ENCODE results near the gene SH2D4B. TPM values are rescaled to one million over a fixed set of nuclear protein-coding genes. Genes with fewer than 3 reads are reported as not detected.

The SH2D4B gene
- total RNA-seq, 3 donors from 2014 or later, result 0.13 to 0.22 (median 0.20) TPM

GRCh38 chr10:80569131-80569895 is 31.6 kb downstream of the SH2D4B start:
- Mint-ChIP-seq H3K27me3 (ENCODE audit: low read depth) (peaks cover 7% of the 10 kb centered on the region), H3K9me3 (no peaks in the 10 kb centered on the region), H3K4me3 (no peak overlapping the region), H3K36me3 (ENCODE audit: insufficient read depth) (peaks cover 2% of the 10 kb centered on the region), H3K4me1 (ENCODE audit: low read depth) (no peaks in the 10 kb centered on the region)
- ATAC-seq, result no peak
- DNase-seq, result no peak

- Mint-ChIP-seq H3K4me1 (ENCODE audit: low read depth) (no peaks in the 10 kb centered on the region), H3K27me3 (ENCODE audit: low read depth) (peaks cover 3% of the 10 kb centered on the region), H3K36me3 (ENCODE audit: insufficient read depth) (peaks cover 2% of the 10 kb centered on the region), H3K4me3 (no peak overlapping the region), H3K9me3 (no peaks in the 10 kb centered on the region)
- no peak for ATAC-seq
- no peak for DNase-seq
Observed at GRCh38 chr10:80571352-80571751, 33.6 kb downstream of the SH2D4B start.

GRCh38 chr10:80579181-80579763 is 41.6 kb downstream of the SH2D4B start:
- Mint-ChIP-seq H3K4me3 (no peak overlapping the region), H3K36me3 (ENCODE audit: insufficient read depth) (peaks cover 3% of the 10 kb centered on the region), H3K4me1 (ENCODE audit: low read depth) (peaks cover 3% of the 10 kb centered on the region), H3K9me3 (no peaks in the 10 kb centered on the region), H3K27me3 (ENCODE audit: low read depth) (no peaks in the 10 kb centered on the region)
- DNase-seq (no peak), ATAC-seq (no peak)

GRCh38 chr10:80579849-80580637 is 42.3 kb downstream of the SH2D4B start:
- DNase-seq (no peak), ATAC-seq (no peak)
- Mint-ChIP-seq H3K4me1 (ENCODE audit: low read depth) (peaks cover 3% of the 10 kb centered on the region), H3K4me3 (no peak overlapping the region), H3K27me3 (ENCODE audit: low read depth) (no peaks in the 10 kb centered on the region), H3K36me3 (ENCODE audit: insufficient read depth) (peaks cover 3% of the 10 kb centered on the region), H3K9me3 (no peaks in the 10 kb centered on the region)

GRCh38 chr10:80580638-80581468 is 43.2 kb downstream of the SH2D4B start:
- H3K27me3 Mint-ChIP-seq (ENCODE audit: low read depth), result no peaks in the 10 kb centered on the region
- H3K9me3 Mint-ChIP-seq, result no peaks in the 10 kb centered on the region
- H3K36me3 Mint-ChIP-seq (ENCODE audit: insufficient read depth), result peaks cover 3% of the 10 kb centered on the region
- no peak for ATAC-seq
- no peak overlapping the region for H3K4me3 Mint-ChIP-seq
- H3K4me1 Mint-ChIP-seq (ENCODE audit: low read depth), result peaks cover 3% of the 10 kb centered on the region
- DNase-seq, result no peak

- H3K4me3 Mint-ChIP-seq, result no peak overlapping the region
- peaks cover 3% of the 10 kb centered on the region for H3K4me1 Mint-ChIP-seq (ENCODE audit: low read depth)
- H3K36me3 Mint-ChIP-seq (ENCODE audit: insufficient read depth), result peaks cover 3% of the 10 kb centered on the region
- no peak for DNase-seq
- no peaks in the 10 kb centered on the region for H3K27me3 Mint-ChIP-seq (ENCODE audit: low read depth)
- no peak for ATAC-seq
- H3K9me3 Mint-ChIP-seq, result no peaks in the 10 kb centered on the region
Observed at GRCh38 chr10:80581469-80581835, 43.8 kb downstream of the SH2D4B start.

GRCh38 chr10:80582286-80582960 is 44.7 kb downstream of the SH2D4B start:
- DNase-seq (no peak), ATAC-seq (no peak)
- H3K36me3 Mint-ChIP-seq (ENCODE audit: insufficient read depth), result no peaks in the 10 kb centered on the region
- H3K4me1 Mint-ChIP-seq (ENCODE audit: low read depth), result peaks cover 3% of the 10 kb centered on the region
- no peak overlapping the region for H3K4me3 Mint-ChIP-seq
- no peaks in the 10 kb centered on the region for H3K9me3 Mint-ChIP-seq
- peaks cover 2% of the 10 kb centered on the region for H3K27me3 Mint-ChIP-seq (ENCODE audit: low read depth)

- peaks cover 2% of the 10 kb centered on the region for H3K27me3 Mint-ChIP-seq (ENCODE audit: low read depth)
- ATAC-seq (no peak), DNase-seq (no peak)
- peaks cover 3% of the 10 kb centered on the region for H3K4me1 Mint-ChIP-seq (ENCODE audit: low read depth)
- no peaks in the 10 kb centered on the region for H3K9me3 Mint-ChIP-seq
- H3K4me3 Mint-ChIP-seq, result no peak overlapping the region
- H3K36me3 Mint-ChIP-seq (ENCODE audit: insufficient read depth), result no peaks in the 10 kb centered on the region
Observed at GRCh38 chr10:80583685-80584084, 46.0 kb downstream of the SH2D4B start.

- no peak for ATAC-seq
- Mint-ChIP-seq H3K36me3 (ENCODE audit: insufficient read depth) (no peaks in the 10 kb centered on the region), H3K27me3 (ENCODE audit: low read depth) (peaks cover 2% of the 10 kb centered on the region), H3K4me3 (no peak overlapping the region), H3K9me3 (no peaks in the 10 kb centered on the region), H3K4me1 (ENCODE audit: low read depth) (no peaks in the 10 kb centered on the region)
- no peak for DNase-seq
Observed at GRCh38 chr10:80585812-80586211, 48.1 kb downstream of the SH2D4B start.

GRCh38 chr10:80588546-80588945 is 50.8 kb downstream of the SH2D4B start:
- no peak for ATAC-seq
- no peaks in the 10 kb centered on the region for H3K4me1 Mint-ChIP-seq (ENCODE audit: low read depth)
- DNase-seq, result no peak

GRCh38 chr10:80589726-80590373 is 52.1 kb downstream of the SH2D4B start:
- Mint-ChIP-seq H3K27me3 (ENCODE audit: low read depth) (peaks cover 2% of the 10 kb centered on the region), H3K4me1 (ENCODE audit: low read depth) (no peaks in the 10 kb centered on the region)
- ATAC-seq, result no peak

More at GRCh38 chr10:80588546-80588945, 50.8 kb downstream of the SH2D4B start:
- no peak overlapping the region for H3K4me3 Mint-ChIP-seq
- no peaks in the 10 kb centered on the region for H3K9me3 Mint-ChIP-seq
- H3K27me3 Mint-ChIP-seq (ENCODE audit: low read depth), result peaks cover 2% of the 10 kb centered on the region
- H3K36me3 Mint-ChIP-seq (ENCODE audit: insufficient read depth), result no peaks in the 10 kb centered on the region

GRCh38 chr10:80590585-80591125 is 53.0 kb downstream of the SH2D4B start:
- peaks cover 6% of the 10 kb centered on the region for H3K27me3 Mint-ChIP-seq (ENCODE audit: low read depth)
- H3K9me3 Mint-ChIP-seq, result no peaks in the 10 kb centered on the region
- ATAC-seq (no peak), DNase-seq (no peak)
- no peak overlapping the region for H3K4me3 Mint-ChIP-seq
- H3K36me3 Mint-ChIP-seq (ENCODE audit: insufficient read depth), result no peaks in the 10 kb centered on the region
- H3K4me1 Mint-ChIP-seq (ENCODE audit: low read depth), result no peaks in the 10 kb centered on the region

More at GRCh38 chr10:80589726-80590373, 52.1 kb downstream of the SH2D4B start:
- Mint-ChIP-seq H3K9me3 (no peaks in the 10 kb centered on the region), H3K4me3 (no peak overlapping the region), H3K36me3 (ENCODE audit: insufficient read depth) (no peaks in the 10 kb centered on the region)
- no peak for DNase-seq

Data from activated T-cell treated with anti-CD3 and anti-CD28 coated beads, Interleukin-2, amount 50 U/mL, for 4 hours (primary cell).